ENCODE data around the gene PAX9. TPM values are rescaled to one million over a fixed set of nuclear protein-coding genes. Genes with fewer than 3 reads are reported as not detected.

The PAX9 gene
- total RNA-seq, 4 donors from 2014 or later, result 0.81 to 11.4 (median 3.0) TPM

- peaks cover 24 to 26% of the 10 kb centered on the region in 2 donors for H3K4me1 ChIP-seq
- no peaks in the 10 kb centered on the region for H3K36me3 ChIP-seq
- intact Hi-C loops (cut with DNase I), result no loop called here
- no peak overlapping the region for H3K27ac ChIP-seq
- TF ChIP-seq POLR2A (IDR thresholded peaks at IDR 0.05), result no peak
- TF ChIP-seq CTCF (IDR thresholded peaks at IDR 0.05), result no peak
- H3K9me3 ChIP-seq, result no peaks in the 10 kb centered on the region
- H3K4me3 ChIP-seq (replicated peaks in 1 of 3), result no peak overlapping the region
- WGBS, 2 donors, result 40 to 56% methylated on average over 17 to 39 of the region's 68 CpGs
- H3K27me3 ChIP-seq, result peaks cover 37% of the 10 kb centered on the region
- DNase-seq, result no peak
Observed at GRCh38 chr14:36666416-36667206, 5.0 kb downstream of the PAX9 start.

GRCh38 chr14:36667679-36668078, 6.0 kb downstream of the PAX9 start:
- Histone ChIP-seq H3K27ac (no peak overlapping the region), H3K27me3 (peaks cover 32% of the 10 kb centered on the region), H3K4me3 (replicated peaks in 1 of 3) (no peak overlapping the region), H3K9me3 (no peaks in the 10 kb centered on the region), H3K4me1 (peaks cover 14 to 16% of the 10 kb centered on the region in 2 donors), H3K36me3 (no peaks in the 10 kb centered on the region)
- TF ChIP-seq CTCF (IDR thresholded peaks at IDR 0.05) (no peak), POLR2A (IDR thresholded peaks at IDR 0.05) (no peak)
- 49 to 67% methylated on average over 4 of the region's 4 CpGs for WGBS, 2 donors
- intact Hi-C loops (cut with DNase I), result no loop called here
- no peak for DNase-seq

DNA sequence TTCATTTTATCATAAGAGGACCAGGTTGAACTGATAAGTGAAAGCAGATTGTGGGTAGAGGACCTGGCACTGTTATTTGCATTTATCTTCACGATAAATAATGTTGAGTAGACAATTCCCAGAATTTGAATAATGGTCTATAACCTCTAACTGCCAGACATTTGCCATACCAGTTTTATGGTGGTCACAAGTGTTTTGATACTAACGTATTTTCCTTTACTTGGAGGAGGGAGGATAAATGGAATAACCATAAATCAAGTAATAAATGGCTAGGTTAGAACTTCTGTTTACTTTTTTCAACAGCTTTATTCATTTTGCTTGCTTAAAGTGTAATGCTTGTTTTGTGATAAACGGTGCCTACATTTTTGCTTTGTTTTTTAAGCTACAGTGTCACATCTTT, 9.5 kb downstream of the PAX9 start:
- Histone ChIP-seq H3K4me3 (replicated peaks in 1 of 3) (no peak overlapping the region), H3K4me1 (no peaks in the 10 kb centered on the region), H3K27me3 (peaks cover 14% of the 10 kb centered on the region), H3K27ac (no peak overlapping the region), H3K9me3 (no peaks in the 10 kb centered on the region), H3K36me3 (no peaks in the 10 kb centered on the region)
- intact Hi-C loops (cut with DNase I), result no loop called here
- TF ChIP-seq CTCF (IDR thresholded peaks at IDR 0.05) (no peak), POLR2A (IDR thresholded peaks at IDR 0.05) (no peak)
- WGBS, 2 donors, result 68 to 88% methylated on average over 3 of the region's 3 CpGs
- DNase-seq, result no peak

- Histone ChIP-seq H3K27me3 (peaks cover 7% of the 10 kb centered on the region), H3K27ac (no peak overlapping the region), H3K36me3 (no peaks in the 10 kb centered on the region), H3K4me1 (no peaks in the 10 kb centered on the region), H3K4me3 (replicated peaks in 1 of 3) (no peak overlapping the region), H3K9me3 (no peaks in the 10 kb centered on the region)
- DNase-seq, result no peak
- WGBS, 2 donors, result 83 to 91% methylated on average over 4 of the region's 4 CpGs
- intact Hi-C loops (cut with DNase I), result no loop called here
- TF ChIP-seq CTCF (IDR thresholded peaks at IDR 0.05) (no peak), POLR2A (IDR thresholded peaks at IDR 0.05) (no peak)
Observed at GRCh38 chr14:36672095-36672494, 10.4 kb downstream of the PAX9 start.

DNA sequence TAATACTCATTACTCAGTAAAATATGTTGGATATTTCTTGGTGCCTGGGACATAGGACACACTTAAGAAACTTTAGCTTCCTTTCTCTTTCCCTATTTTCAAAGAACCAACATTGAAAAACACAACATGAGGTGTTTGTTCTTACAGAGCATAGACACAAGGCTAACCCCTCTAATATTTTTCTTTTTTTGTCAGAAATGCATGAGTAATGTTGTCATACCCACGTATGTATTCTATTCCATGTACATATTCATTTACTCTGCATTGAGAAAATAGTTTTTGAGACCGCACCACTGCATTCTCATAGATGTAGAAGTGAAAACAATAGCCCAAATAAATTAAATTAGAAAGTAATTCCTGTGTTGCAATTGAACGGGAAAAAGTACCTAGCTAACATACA, 13.0 kb downstream of the PAX9 start:
- no peak for TF ChIP-seq CTCF (IDR thresholded peaks at IDR 0.05)
- TF ChIP-seq POLR2A (IDR thresholded peaks at IDR 0.05), result no peak
- Histone ChIP-seq H3K36me3 (no peaks in the 10 kb centered on the region), H3K9me3 (no peaks in the 10 kb centered on the region), H3K27me3 (no peaks in the 10 kb centered on the region), H3K4me1 (no peaks in the 10 kb centered on the region), H3K27ac (no peak overlapping the region), H3K4me3 (replicated peaks in 1 of 3) (no peak overlapping the region)
- WGBS, 2 donors, result 90 to 96% methylated on average over 3 of the region's 3 CpGs
- no peak for DNase-seq
- intact Hi-C loops (cut with DNase I), result no loop called here

Data from thyroid gland (tissue), 4 donors.